ENCODE measurements around the gene ZC2HC1B.
"Not testable (repeated sequence)": the region's sequence is repeated elsewhere in the genome, so short reads cannot be mapped to it uniquely, and the experiment has no call there.

The ZC2HC1B gene

DNA sequence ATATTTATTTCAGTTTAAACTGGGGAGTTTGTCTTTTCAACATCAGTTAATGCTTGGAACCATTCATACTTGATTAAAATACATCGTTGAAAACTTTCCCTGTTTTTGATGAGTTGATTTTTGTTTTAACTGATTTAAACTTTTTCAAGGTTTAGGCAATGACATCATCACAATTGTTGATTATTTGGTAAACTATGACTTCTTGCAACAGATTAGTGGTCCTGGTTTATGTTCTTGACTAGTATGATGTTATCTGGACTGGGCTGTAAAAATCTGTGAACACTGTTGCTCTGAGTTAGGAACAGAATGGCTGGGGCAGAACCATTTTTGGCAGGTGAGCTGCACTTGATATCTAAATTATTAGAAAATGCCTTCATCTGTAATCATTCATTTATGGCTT lies at the start of gene ZC2HC1B:
ZC2HC1B (plus strand) TSS at position 241 of the 400 bp plus-strand sequence; CDS start at position 307, 66 bp downstream.
- no peak for DNase-seq (ENCODE audit: low read depth)

- DNase-seq (ENCODE audit: low read depth) = no peak
Observed at GRCh38 chr6:143817621-143818020, 46.7 kb upstream of the ZC2HC1B start.

DNA sequence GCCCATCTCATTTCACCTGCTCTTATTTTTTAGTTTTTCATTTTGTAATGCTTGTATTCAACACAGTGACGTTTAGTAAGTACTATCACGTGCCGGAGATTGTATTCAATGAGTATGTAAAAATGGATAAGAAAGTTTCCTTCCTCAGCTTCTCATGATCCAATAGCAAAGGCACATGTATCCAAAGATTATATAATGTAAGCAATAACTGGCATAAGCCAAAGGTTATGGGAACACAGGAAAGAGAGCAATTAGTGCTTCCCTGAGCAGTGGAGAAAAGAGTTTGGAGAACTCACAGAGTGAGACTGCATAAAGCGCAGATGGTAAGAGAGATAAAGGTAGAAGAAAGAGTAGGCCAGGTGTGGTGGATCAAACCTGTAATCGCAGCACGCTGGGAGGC lies 42.9 kb upstream of the ZC2HC1B start:
- no peak for DNase-seq (ENCODE audit: low read depth)

DNA sequence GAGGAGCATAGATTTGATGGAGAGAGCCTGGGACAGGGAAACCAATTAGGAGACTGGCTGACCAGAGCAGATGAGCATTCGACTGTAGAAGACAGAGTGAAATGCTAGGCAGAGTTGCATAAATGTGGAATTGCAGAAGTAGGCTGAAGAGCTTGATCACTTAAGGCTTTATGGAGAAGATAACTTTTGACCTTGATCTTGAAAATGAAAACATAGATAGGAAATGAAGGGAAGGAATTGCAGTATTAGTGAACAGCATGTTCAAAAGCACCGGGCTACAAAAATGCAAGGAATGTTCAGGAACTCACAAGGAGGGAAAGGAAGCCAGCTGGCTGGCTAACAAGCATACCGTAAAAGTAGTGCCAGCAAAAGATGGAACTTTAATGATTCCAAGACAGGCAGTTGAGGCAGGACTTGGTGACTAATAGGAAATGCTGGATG lies 41.7 kb upstream of the ZC2HC1B start:
- DNase-seq (ENCODE audit: low read depth) = no peak

GRCh38 chr6:143823548-143823947 lies 40.7 kb upstream of the ZC2HC1B start:
- DNase-seq (ENCODE audit: low read depth) = no peak

GRCh38 chr6:143828572-143828971 lies 35.7 kb upstream of the ZC2HC1B start:
- no peak for DNase-seq (ENCODE audit: low read depth)

DNA sequence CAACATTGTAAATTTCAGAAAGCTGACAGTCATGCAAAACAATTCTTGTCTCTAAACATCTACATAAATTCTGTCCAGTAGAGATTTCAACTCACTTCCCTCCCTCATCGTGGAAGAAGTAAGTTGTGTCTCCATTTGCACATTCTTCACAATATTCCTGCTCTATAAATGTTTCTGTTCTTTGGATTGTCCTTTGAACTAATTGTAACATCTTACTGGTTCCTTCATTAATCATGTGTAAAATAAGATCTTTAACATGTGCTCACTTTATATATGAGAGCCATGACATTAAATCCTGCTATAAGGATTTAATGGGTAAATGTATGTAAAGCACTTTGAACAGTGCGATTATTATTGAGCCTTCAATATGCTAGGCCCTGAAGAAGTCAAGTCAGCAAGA lies 28.1 kb upstream of the ZC2HC1B start:
- DNase-seq (ENCODE audit: low read depth) = no peak

- no peak for DNase-seq (ENCODE audit: low read depth)
Observed at GRCh38 chr6:143838395-143838794, 25.9 kb upstream of the ZC2HC1B start.

GRCh38 chr6:143839196-143839595 lies 25.1 kb upstream of the ZC2HC1B start:
- no peak for DNase-seq (ENCODE audit: low read depth)

- DNase-seq (ENCODE audit: low read depth) = no peak
Observed at GRCh38 chr6:143840595-143841265, 23.5 kb upstream of the ZC2HC1B start.

DNA sequence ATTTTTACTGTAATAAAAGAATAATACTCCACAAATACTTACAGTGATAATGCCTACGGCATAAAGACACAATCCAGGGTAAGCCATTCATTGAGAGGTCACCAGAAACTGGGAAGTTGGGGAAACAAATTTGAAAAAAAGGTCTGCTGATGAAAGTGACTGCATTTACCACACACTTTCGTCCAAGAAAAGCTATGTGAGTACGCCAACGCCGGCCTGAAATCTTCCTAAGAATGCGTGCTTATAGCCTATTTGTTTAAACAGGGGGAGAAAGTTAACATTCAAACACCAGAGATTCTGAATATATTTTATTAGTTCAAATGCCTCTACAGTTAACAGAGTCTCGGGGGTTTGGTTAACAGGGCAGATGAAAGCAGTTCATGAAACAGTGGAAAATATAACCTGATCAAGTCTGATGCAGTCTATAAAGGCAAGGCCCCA lies 21.8 kb upstream of the ZC2HC1B start:
- no peak for DNase-seq (ENCODE audit: low read depth)

DNA sequence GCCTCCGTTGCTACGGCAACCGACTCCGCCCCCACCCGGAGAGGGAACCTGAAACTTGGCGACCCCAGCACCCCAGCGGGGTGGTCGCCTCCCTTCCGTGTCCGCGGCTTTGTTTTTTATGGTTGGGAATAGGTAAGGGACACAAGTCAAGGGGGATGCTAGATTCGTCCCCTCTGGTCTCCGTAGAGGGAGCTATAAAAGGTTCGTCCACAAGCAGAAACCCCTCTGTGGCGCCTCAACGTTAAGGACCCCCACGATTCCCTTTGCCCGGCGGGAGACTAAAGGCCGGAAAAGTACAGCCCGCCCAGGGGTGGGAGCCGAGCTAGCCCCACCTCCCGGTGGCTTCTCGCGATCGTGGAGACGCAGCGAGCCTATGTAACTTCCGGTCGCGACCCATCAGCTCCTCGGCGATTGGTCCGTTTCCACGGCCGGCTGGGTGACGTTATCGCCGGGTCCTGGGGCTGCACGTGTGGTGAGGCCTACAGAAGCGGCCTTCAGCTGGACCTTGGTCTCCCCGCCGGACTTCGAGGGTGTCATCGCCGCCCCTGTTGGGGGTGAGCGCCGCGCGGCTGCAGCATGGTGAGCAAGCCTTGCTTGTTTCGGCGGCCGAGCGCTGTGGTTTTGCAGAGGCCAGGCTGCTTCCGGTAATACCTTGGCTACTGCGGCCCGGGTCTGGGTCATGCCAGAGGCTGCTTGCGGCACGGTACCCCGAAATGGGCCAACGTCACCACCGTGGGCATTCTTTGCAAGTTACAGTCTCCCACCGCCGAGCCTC lies 21.2 kb upstream of the ZC2HC1B start, which contains the start of gene LTV1:
LTV1 (plus strand) TSS at position 437 of the 775 bp plus-strand sequence; CDS start at position 577, 140 bp downstream.
- DNase-seq (ENCODE audit: low read depth) = peak; percentile 92

DNA sequence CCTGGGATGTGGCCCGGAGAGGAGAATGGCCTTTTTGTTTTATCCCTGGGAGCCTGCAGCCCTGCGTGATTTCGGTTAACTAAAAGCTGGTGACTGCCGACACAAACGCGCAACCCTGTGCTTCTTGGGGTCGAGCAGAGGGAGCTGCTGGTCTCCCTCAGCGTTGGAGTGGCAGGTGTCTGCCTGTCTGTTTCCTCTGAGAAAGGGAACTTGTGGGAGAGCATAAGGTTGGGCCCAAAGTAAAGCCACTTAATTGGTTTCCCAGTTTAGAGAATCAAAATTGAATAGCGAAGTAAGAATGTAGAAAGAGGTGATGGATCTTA lies 20.6 kb upstream of the ZC2HC1B start:
- no peak for DNase-seq (ENCODE audit: low read depth)

- no peak for DNase-seq (ENCODE audit: low read depth)
Observed at GRCh38 chr6:143844006-143844405, 20.3 kb upstream of the ZC2HC1B start.

DNA sequence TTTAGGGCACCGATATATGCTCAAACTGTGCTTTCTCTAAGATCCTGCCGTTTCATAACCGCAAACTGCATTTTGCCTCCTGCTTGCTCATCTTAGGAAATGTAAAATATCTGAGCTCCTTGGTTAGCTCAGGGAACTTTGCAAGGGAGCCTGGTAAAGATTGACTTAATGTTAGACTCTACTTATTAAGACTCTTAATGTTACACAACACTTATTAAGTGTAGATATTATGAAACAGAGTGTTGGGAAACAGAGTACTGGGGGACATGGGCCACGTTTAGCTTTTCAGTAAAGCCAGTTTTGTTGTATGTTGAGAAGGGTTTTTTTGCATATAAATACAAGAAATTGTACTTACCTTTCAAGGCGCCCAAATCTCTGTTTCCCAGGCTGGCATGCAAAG lies 19.2 kb upstream of the ZC2HC1B start:
- DNase-seq (ENCODE audit: low read depth) = no peak

DNA sequence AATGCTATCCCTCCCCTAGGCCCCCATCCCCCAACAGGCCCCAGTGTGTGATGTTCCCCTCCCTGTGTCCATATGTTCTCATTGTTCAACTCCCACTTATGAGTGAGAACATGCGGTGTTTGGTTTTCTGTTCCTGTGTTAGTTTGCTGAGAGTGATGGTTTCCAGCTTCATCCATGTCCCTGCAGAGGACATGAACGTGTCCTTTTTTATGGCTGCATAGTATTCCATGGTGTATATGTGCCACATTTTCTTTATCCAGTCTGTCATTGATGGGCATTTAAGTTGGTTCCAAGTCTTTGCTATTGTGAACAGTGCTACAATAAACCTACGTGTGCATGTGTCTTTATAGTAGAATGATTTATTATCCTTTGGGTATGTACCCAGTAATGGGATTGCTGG lies 12.6 kb upstream of the ZC2HC1B start:
- not testable (repeated sequence) for DNase-seq (ENCODE audit: low read depth)

- DNase-seq (ENCODE audit: low read depth) = not testable (repeated sequence)
Observed at GRCh38 chr6:143855057-143855456, 9.2 kb upstream of the ZC2HC1B start.

- not testable (repeated sequence) for DNase-seq (ENCODE audit: low read depth)
Observed at GRCh38 chr6:143856762-143857161, 7.5 kb upstream of the ZC2HC1B start.

DNA sequence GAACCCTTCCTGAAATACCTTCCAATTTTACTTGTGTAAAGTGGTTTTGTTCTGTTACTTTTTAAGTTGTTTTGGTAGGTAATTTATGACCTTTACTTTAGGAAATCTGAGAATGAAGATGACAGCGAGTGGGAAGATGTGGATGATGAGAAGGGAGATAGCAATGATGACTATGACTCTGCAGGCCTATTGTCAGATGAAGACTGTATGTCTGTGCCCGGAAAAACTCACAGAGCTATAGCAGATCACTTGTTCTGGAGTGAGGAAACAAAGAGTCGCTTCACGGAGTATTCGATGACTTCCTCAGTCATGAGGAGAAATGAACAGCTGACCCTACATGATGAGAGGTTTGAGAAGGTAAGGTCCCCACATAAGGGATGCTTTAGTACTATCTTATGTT lies 6.6 kb upstream of the ZC2HC1B start:
- no peak for DNase-seq (ENCODE audit: low read depth)

DNA sequence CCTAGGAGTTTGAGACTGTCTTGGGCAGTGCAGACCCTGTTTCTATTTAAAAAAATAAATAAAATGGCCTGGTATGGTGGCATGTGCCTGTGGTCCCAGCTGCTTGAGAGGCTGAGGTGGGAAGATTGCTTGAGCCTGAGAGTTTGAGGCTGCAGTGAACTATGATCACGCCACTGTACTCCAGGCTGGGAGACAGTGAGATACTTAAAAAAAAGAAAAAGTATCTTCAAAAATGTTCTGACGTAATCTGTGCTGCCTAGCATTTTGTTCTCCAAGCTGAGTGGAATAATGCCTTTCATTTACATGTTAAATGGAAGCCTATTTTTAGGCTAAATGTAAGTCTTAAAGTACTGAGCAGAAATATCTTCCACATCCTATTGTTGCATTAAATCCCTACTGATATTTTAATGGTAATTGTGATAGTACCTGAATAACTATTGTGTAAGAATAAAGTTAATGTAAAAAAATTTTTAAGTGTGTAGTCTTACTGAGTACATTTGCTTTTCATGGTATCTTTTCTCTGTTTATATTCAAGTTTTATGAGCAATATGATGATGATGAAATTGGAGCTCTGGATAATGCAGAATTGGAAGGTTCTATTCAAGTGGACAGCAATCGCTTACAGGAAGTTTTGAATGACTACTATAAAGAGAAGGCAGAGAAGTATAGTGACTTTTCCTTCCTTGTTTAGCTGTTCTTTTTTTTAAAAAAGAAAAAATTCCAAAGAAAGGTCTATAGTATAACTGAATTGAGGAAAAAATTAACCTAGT lies 4.2 kb upstream of the ZC2HC1B start:
- no peak for DNase-seq (ENCODE audit: low read depth)

GRCh38 chr6:143863771-143864170 lies 503 bp upstream of the ZC2HC1B start:
- no peak for DNase-seq (ENCODE audit: low read depth)

GRCh38 chr6:143867236-143867635 lies 3.0 kb downstream of the ZC2HC1B start:
- DNase-seq (ENCODE audit: low read depth) = no peak

DNA sequence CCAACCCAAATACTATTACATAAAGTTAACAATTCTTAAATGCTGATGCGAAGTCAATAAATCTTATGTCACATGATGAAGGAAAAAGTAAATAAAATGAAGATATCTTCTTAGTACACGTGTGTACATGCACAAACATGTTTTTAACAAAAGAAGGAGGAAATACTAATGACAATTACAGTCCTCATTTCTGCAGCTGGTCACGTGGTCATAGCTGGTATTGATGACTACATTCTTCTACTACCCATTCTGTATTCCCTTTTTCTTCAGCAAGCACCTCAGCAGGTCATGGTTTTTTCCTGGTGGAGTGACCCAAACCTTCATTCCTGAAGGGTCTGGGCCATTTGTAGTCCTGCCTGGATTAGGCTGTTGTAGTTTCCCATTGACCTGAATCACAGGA lies 4.5 kb downstream of the ZC2HC1B start:
- DNase-seq (ENCODE audit: low read depth) = not testable (repeated sequence)

Data from GM04504 (cell line).